CD4-positive, alpha-beta T cell treated with Interleukin-17A for 4 hours (primary cell): ENCODE data around the gene ZBTB8B.
"Not testable (repeated sequence)": the region's sequence is repeated elsewhere in the genome, so short reads cannot be mapped to it uniquely, and the experiment has no call there.

Experiments
- DNase-seq: peaks from one replicate; pipeline ENCODE4 v3.0.0-alpha.2; 2020; ENCODE audit warnings: mixed read lengths

Gene ZBTB8B

GRCh38 chr1:32464716-32465577 lies at the start of gene ZBTB8B:
Gene ZBTB8B (plus strand): TSS chr1:32465072. CDS start chr1:32470625, 5,553 bp downstream.
- DNase-seq: peak; percentile 23

GRCh38 chr1:32421775-32422174 lies 43.1 kb upstream of the ZBTB8B start:
- DNase-seq: no peak

GRCh38 chr1:32426489-32427255 lies 38.2 kb upstream of the ZBTB8B start:
- DNase-seq: no peak

- DNase-seq: no peak
Measured at GRCh38 chr1:32427264-32427963, 37.5 kb upstream of the ZBTB8B start.

GRCh38 chr1:32431736-32432400 lies 33.0 kb upstream of the ZBTB8B start:
- DNase-seq: no peak

GRCh38 chr1:32438136-32438535 lies 26.7 kb upstream of the ZBTB8B start:
- no peak for DNase-seq

- DNase-seq: not testable (repeated sequence)
Measured at GRCh38 chr1:32438777-32439176, 26.1 kb upstream of the ZBTB8B start.

- DNase-seq: not testable (repeated sequence)
Measured at GRCh38 chr1:32441467-32441866, 23.4 kb upstream of the ZBTB8B start.

GRCh38 chr1:32447469-32448185 lies 17.2 kb upstream of the ZBTB8B start:
- DNase-seq: no peak

GRCh38 chr1:32448186-32448772 lies 16.6 kb upstream of the ZBTB8B start:
- DNase-seq: peak; percentile 18

GRCh38 chr1:32448773-32449456 lies 16.0 kb upstream of the ZBTB8B start:
- DNase-seq: no peak

- not testable (repeated sequence) for DNase-seq
Measured at GRCh38 chr1:32449457-32449831, 15.4 kb upstream of the ZBTB8B start.

GRCh38 chr1:32454726-32455125 lies 10.1 kb upstream of the ZBTB8B start:
- DNase-seq: no peak

- no peak for DNase-seq
Measured at GRCh38 chr1:32455958-32456357, 8.9 kb upstream of the ZBTB8B start.

GRCh38 chr1:32458798-32459197 lies 6.1 kb upstream of the ZBTB8B start:
- not testable (repeated sequence) for DNase-seq

- DNase-seq: not testable (repeated sequence)
Measured at GRCh38 chr1:32462977-32463376, 1.9 kb upstream of the ZBTB8B start.

GRCh38 chr1:32464191-32464715 lies 619 bp upstream of the ZBTB8B start:
- no peak for DNase-seq

- no peak for DNase-seq
Measured at GRCh38 chr1:32465578-32465933, 684 bp downstream of the ZBTB8B start.

- no peak for DNase-seq
Measured at GRCh38 chr1:32466761-32467160, 1.9 kb downstream of the ZBTB8B start.

- DNase-seq: no peak
Measured at GRCh38 chr1:32468791-32469190, 3.9 kb downstream of the ZBTB8B start.

GRCh38 chr1:32470431-32470830 lies 5.6 kb downstream of the ZBTB8B start:
- no peak for DNase-seq
